RWPE1 (cell line): ENCODE data around the gene MTG2.
A peak's percentile ranks its signal among the peaks of the same experiment; 100 is the strongest.

Source experiments
- CTCF ChIA-PET: fragments of 350-600 bp; sonication (Branson Sonifier 250); formaldehyde crosslinking; extraction: SDS; loops from one replicate; lab custom pipeline; 2021; lab: Yijun Ruan, JAX
- POLR2A ChIA-PET: fragments of 400-600 bp; formaldehyde crosslinking; extraction: SDS; loops from one replicate; lab custom pipeline; 2020; ENCODE audit warnings: antibody characterized with exemption; ENCODE audit not compliant: low non-redundant PET; lab: Yijun Ruan, JAX
- DNase-seq: peaks from one replicate; pipeline ENCODE4 v3.0.0; 2012; ENCODE audit warnings: low spot score
- H3K27ac ChIP-seq: fragments of 450-650 bp; 2 replicates; pipeline ENCODE4 v1.5.1; 2017
- TF ChIP-seq, protein P1 (sequence below): fragments of 450-650 bp; conservative IDR thresholded peaks from 2 replicates; pipeline ENCODE4 v1.5.1; 2017; ENCODE audit warnings: low read depth, mild to moderate bottlenecking

MTG2 gene

GRCh38 chr20:62235777-62236157 lies 52.9 kb downstream of the MTG2 start:
- ChIA-PET POLR2A (no interaction called here), CTCF (interaction anchor here (1.3 kb wide), 1 partner anchor 10 kb away, joined by 3 read pairs; no protein-coding TSS in a partner anchor)
- DNase-seq, result no peak
- no peak overlapping the region for H3K27ac ChIP-seq
- TF ChIP-seq, protein P1, sequence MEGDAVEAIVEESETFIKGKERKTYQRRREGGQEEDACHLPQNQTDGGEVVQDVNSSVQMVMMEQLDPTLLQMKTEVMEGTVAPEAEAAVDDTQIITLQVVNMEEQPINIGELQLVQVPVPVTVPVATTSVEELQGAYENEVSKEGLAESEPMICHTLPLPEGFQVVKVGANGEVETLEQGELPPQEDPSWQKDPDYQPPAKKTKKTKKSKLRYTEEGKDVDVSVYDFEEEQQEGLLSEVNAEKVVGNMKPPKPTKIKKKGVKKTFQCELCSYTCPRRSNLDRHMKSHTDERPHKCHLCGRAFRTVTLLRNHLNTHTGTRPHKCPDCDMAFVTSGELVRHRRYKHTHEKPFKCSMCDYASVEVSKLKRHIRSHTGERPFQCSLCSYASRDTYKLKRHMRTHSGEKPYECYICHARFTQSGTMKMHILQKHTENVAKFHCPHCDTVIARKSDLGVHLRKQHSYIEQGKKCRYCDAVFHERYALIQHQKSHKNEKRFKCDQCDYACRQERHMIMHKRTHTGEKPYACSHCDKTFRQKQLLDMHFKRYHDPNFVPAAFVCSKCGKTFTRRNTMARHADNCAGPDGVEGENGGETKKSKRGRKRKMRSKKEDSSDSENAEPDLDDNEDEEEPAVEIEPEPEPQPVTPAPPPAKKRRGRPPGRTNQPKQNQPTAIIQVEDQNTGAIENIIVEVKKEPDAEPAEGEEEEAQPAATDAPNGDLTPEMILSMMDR, result no peak

DNA sequence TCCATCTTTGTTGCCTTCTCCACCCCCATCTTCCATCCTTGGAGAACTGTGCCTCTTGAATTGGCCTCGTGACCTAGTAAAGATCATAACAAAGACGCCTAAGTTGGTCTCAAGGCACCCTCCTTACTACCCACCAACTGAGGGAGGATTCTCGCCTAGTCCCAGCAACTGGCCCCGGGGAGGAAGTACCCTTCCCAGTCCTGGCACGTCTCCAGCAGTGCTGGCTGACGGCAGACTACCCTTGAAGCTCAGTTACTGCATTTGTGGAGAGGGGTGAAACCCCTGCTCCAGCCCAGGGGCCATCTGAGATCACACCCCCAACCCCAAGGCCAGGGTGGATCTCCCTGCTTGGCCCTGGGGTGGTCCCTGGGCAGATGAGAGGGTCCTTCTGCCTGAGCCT lies 53.4 kb downstream of the MTG2 start:
- H3K27ac ChIP-seq, result no peak overlapping the region
- CTCF ChIA-PET, result interaction anchor here (1.3 kb wide), 1 partner anchor 10 kb away, joined by 3 read pairs; no protein-coding TSS in a partner anchor
- POLR2A ChIA-PET, result interaction anchor here (0.5 kb wide), 1 partner anchor 12 kb away, joined by 3 read pairs; no protein-coding TSS in a partner anchor
- DNase-seq, result no peak
- TF ChIP-seq, protein P1, result no peak

DNA sequence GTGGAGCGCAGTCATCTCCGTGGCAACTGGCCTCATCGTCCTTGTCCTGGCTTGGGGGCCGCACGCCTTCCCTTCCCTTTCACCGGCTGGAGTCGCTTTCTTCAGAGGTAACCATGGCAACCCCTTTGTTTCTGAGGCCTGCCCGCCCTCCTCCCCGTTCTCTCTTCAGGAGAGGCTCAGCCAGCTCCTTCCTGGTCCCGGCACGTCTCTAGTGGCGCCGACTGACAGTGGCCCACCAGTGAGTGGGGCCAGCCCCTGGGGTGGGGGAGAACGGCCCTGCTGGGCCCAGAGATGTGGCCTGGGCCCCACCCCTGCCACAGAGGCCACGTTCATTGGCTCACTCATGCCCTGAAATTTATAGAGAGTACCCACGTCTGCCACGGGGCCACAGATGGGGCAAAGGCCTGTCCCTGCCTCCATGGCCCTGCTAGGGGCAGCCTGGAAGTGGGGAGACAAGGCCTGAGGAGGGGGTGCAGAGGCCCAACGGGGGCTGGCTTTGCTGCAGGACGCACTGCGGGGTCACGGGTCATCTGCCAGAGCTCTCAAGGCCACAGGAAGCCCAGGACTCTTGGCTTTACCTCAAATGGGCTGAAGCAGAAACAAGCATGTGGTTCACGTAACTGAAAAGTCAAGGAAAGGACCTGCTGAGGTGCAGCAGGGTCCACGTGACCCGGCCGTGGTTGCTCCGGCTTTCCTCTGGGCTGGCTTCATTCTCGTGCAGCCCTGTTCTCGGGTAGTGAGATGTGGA lies 54.1 kb downstream of the MTG2 start:
- CTCF ChIA-PET, result interaction anchor here (1.3 kb wide), 1 partner anchor 11 kb away, joined by 3 read pairs; no protein-coding TSS in a partner anchor
- no peak for DNase-seq
- H3K27ac ChIP-seq, result peak overlapping the region; percentile 77
- POLR2A ChIA-PET, result no interaction called here
- TF ChIP-seq, protein P1, result no peak

DNA sequence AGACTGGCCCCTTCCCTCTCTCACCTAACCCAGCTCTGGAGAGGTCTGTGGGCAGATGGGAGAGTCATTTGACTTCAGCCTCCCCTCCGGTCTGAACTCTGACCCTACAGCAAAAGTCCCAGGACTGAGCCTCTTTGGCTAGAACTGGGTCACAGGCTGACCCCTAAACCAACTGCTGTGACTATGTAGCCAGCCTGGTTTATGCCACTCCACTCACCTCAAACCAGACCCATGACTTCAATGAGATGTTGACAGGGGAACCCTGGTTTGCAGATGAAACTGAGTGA lies 54.6 kb downstream of the MTG2 start:
- ChIA-PET CTCF (interaction anchor here (0.7 kb wide), 1 partner anchor 1531 kb away, joined by 3 read pairs; no protein-coding TSS in a partner anchor), POLR2A (no interaction called here)
- TF ChIP-seq, protein P1, result no peak
- peak overlapping the region; percentile 77 for H3K27ac ChIP-seq
- no peak for DNase-seq

DNA sequence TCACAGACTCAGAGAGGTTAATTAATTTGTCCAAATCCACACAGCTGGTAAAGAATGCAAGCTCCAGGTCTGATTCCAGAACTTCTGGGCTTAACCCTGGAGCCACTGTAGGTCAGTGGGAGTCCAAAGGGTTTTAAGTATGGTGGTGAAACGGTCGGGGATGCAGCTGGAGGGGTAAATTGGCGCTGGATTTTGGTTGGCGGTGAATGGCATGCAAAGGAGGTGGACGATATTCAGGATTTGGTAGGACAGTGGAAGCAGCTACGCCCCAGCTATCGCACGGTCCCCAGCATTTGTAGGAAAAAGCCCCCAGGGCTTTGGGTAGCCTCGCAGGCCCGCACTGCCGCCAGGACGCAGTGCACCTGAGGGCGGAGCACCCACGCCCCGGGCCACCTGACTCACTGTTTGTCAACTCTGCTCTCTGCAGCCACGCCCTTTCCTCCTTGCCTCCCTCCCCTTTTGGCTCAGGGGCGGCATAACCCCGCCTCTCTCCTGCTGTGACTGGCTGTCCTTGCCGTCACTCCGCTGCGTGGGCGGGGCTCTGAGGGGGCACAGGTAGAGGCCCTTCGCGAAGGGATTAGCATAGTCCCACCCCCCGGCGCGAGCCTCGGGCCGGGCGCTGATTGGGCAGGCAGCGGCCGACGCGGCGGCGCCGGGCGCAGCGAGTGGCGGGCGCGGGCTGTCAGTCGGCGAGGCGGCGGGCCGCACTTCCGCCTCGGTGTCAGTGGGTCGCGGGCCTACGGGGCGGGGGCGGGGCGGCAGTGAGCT lies 55.2 kb downstream of the MTG2 start, which contains the start of gene OSBPL2:
Gene OSBPL2, plus strand, starts transcription at position 721 of the 768 bp plus-strand sequence. CDS start 17,664 bp downstream, outside the sequence.
- ChIA-PET POLR2A (no interaction called here), CTCF (interaction anchor here (0.6 to 0.7 kb wide), 2 partner anchors 954 to 1531 kb away, joined by 3 read pairs; no protein-coding TSS in a partner anchor)
- TF ChIP-seq, protein P1, result no peak
- H3K27ac ChIP-seq, result peak within 1 kb of the TSS; percentile 77
- DNase-seq, result peak; percentile 100

GRCh38 chr20:62238569-62239277 lies 55.9 kb downstream of the MTG2 start:
- TF ChIP-seq, protein P1, result no peak
- POLR2A ChIA-PET, result no interaction called here
- H3K27ac ChIP-seq, result peak overlapping the region; percentile 77
- peak; percentile 78 for DNase-seq
- CTCF ChIA-PET, result interaction anchor here (0.6 to 1.1 kb wide), 2 partner anchors 30 to 953 kb away, joined by 3 to 4 read pairs; no protein-coding TSS in a partner anchor
